Esophagus squamous epithelium (tissue), 5 donors: ENCODE results near the gene CTNNAL1. TPM values are rescaled to one million over a fixed set of nuclear protein-coding genes. Genes with fewer than 3 reads are reported as not detected.
A peak's percentile ranks its signal among the peaks of the same experiment; 100 is the strongest.

Experiments used
- DNase-seq: peaks from one replicate; lab custom pipeline; 2025; lab: John Stamatoyannopoulos, UW
- H3K27ac ChIP-seq, 4 donors: fragments of 200-600 bp; sonication (generic); one replicate each; pipeline ENCODE4 v1.5.1; 2016 to 2019; ENCODE audit warnings: mild to moderate bottlenecking in 1 of 4
- H3K27me3 ChIP-seq, 4 donors: fragments of 200-600 bp; sonication (generic); 1 replicate in 3 of 4; 2 replicates in 1 of 4; pipeline versions ENCODE4 v1.5.1 to v1.6.0; 2017 to 2021; ENCODE audit warnings: antibody characterized with exemption in 1 of 4
- H3K36me3 ChIP-seq, 3 donors: fragments of 200-600 bp; sonication (generic); one replicate each; pipeline ENCODE4 v1.5.1; 2016 to 2019
- H3K4me1 ChIP-seq, 3 donors: fragments of 200-600 bp; sonication (generic); one replicate each; pipeline ENCODE4 v1.5.1; 2017 to 2019
- H3K4me3 ChIP-seq, 4 donors: fragments of 200-600 bp; sonication (generic); 1 replicate in 3 of 4; 2 replicates in 1 of 4; pipeline ENCODE4 v1.5.1; 2016 to 2019; ENCODE audit warnings: mild to moderate bottlenecking in 2 of 4, moderate library complexity in 1 of 4
- H3K9me3 ChIP-seq, 3 donors: fragments of 200-600 bp; sonication (generic); one replicate each; pipeline ENCODE4 v1.5.1; 2016 to 2019
- CTCF ChIP-seq, 6 experiments: fragments of 450-650 bp in 4 of 6; fragments of 200-600 bp in 2 of 6; sonication (generic) in 2 of 6; IDR thresholded peaks; one replicate each; pipeline ENCODE4 v1.5.1; 2016 to 2019; ENCODE audit warnings: antibody characterized with exemption in 6 of 6, mild to moderate bottlenecking in 4 of 6, moderate library complexity in 4 of 6
- POLR2A ChIP-seq, 4 donors: fragments of 450-650 bp; IDR thresholded peaks; one replicate each; pipeline ENCODE4 v1.6.1; 2017; ENCODE audit warnings: antibody characterized with exemption in 4 of 4, mild to moderate bottlenecking in 4 of 4, moderate library complexity in 3 of 4
- WGBS, 2 donors: methylation state at CpG; one replicate each; pipeline ENCODE4 v1.1.5; 2018; 5-methylcytosine and 5-hydroxymethylcytosine counted together
- intact Hi-C: fragments of 100-400 bp; cut with DNase I; formaldehyde crosslinking; loops from one replicate; pipeline ENCODE4 v1.15.0; 2022
- total RNA-seq, 4 donors: library from RNA; depleted of rRNA; stranded (reverse); fragments of >200 nt; gene quantifications; one replicate each; pipeline ENCODE4 v1.1.0, GENCODE V29; 2016
- donor health status: DM: yes; HTN: yes; CAD: no.

Gene CTNNAL1
- total RNA-seq, 4 donors from 2014 or later, result 7.5 to 31.3 (median 15.7) TPM

DNA sequence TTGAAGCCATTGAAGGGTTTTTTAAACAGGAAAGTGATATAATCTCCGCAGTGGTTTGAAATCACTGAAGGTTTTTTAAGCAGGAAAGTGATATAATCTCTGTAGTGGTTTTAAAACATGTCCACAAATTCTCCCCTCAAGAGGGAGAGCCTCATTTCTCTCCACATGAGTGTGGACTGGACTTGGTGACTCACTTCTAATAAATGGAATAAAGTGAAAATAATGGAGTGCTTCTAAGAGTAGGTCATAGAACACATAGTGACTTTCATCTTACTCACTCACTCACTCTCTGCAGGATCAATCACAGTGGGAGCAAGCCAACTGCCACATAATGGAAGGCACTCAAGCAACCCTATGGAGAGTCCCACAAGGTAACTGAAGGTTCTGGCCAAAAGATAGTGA, 12.0 kb downstream of the CTNNAL1 start:
- WGBS, 2 donors, result 77 to 82% methylated on average over 1 of the region's 1 CpG
- no peak overlapping the region for H3K27ac ChIP-seq
- H3K9me3 ChIP-seq, result peaks cover 0 to 21% (median 19%) of the 10 kb centered on the region in 3 donors
- intact Hi-C loops, result no loop called here
- TF ChIP-seq CTCF (IDR thresholded peaks at IDR 0.05) (no peak), POLR2A (IDR thresholded peaks at IDR 0.05) (no peak)
- peaks cover 0 to 47% (median 0%) of the 10 kb centered on the region in 4 donors for H3K27me3 ChIP-seq
- H3K36me3 ChIP-seq, result peaks cover 0 to 9% (median 0%) of the 10 kb centered on the region in 3 donors
- H3K4me3 ChIP-seq, result no peak overlapping the region
- no peak for DNase-seq
- peaks cover 0 to 14% (median 3%) of the 10 kb centered on the region in 3 donors for H3K4me1 ChIP-seq

DNA sequence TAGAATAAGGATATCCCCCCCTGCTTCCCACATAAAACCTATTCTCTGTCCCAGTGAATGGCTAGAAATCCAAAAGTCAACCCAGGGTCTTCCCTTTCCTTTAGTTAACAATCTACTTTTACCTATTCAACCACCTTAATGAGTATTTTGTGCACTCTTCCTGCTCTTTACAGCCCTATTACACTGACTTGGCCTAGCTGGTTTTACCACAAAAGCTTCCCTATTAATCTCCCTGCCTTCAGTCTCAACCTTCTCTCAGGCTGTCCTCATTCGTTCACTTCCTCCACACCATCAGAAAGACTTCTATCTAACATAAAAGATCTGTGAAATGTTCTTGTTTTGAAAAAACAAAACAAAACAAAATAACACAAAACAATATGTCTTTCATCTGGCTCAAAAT, 16.2 kb downstream of the CTNNAL1 start:
- Histone ChIP-seq H3K4me1 (peaks cover 0 to 31% (median 3%) of the 10 kb centered on the region in 3 donors), H3K4me3 (no peak overlapping the region), H3K27me3 (peaks cover 0 to 12% (median 0%) of the 10 kb centered on the region in 4 donors), H3K36me3 (no peaks in the 10 kb centered on the region), H3K27ac (peak overlapping the region in 1 of 4 donors; percentile 20), H3K9me3 (peaks cover 0 to 2% (median 0%) of the 10 kb centered on the region in 3 donors)
- TF ChIP-seq POLR2A (IDR thresholded peaks at IDR 0.05), result no peak
- no peak for TF ChIP-seq CTCF (IDR thresholded peaks at IDR 0.05)
- no peak for DNase-seq
- intact Hi-C loops, result no loop called here
- 41 to 53% methylated on average over 1 of the region's 1 CpG for WGBS, 2 donors

- intact Hi-C loops, result no loop called here
- H3K4me3 ChIP-seq, result no peak overlapping the region
- no peaks in the 10 kb centered on the region for H3K36me3 ChIP-seq
- peaks cover 0 to 10% (median 0%) of the 10 kb centered on the region in 4 donors for H3K27me3 ChIP-seq
- H3K4me1 ChIP-seq, result peaks cover 0 to 31% (median 3%) of the 10 kb centered on the region in 3 donors
- 0 to 24% methylated on average over 1 of the region's 1 CpG for WGBS, 2 donors
- no peak for TF ChIP-seq POLR2A (IDR thresholded peaks at IDR 0.05)
- no peak for TF ChIP-seq CTCF (IDR thresholded peaks at IDR 0.05)
- DNase-seq, result no peak
- H3K9me3 ChIP-seq, result no peaks in the 10 kb centered on the region
- no peak overlapping the region for H3K27ac ChIP-seq
These were observed 16.7 kb downstream of the CTNNAL1 start for GRCh38 chr9:108996643-108997042.

DNA sequence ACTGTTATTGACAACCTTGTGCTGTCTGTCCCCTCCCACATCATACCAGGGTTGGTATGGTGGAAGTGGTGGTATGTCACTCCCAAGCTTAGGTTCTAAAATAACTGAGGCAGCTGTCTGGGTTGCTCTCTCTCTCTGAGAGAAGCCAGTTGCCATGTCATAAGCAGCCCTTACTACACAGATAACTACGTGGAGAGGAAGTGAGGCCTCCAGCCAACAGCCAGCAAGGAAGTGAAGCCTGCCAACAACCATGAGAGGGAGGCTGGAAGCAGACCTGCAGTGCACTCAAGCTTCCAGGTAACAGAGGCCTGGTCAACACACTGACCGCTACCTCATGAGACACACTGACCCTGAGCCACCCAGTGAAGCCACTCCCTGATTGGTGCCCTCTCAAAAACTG, 18.6 kb downstream of the CTNNAL1 start:
- intact Hi-C loops, result no loop called here
- Histone ChIP-seq H3K36me3 (peaks cover 0 to under 1% (median 0%) of the 10 kb centered on the region in 3 donors), H3K27me3 (peaks cover 0 to 10% (median 0%) of the 10 kb centered on the region in 4 donors), H3K4me1 (peaks cover 0 to 31% (median 3%) of the 10 kb centered on the region in 3 donors), H3K27ac (peak overlapping the region in 3 of 4 donors; percentile 12 to 43 (median 17)), H3K4me3 (no peak overlapping the region), H3K9me3 (no peaks in the 10 kb centered on the region)
- 50 to 71% methylated on average over 1 to 2 of the region's 2 CpGs for WGBS, 2 donors
- DNase-seq, result no peak
- TF ChIP-seq POLR2A (IDR thresholded peaks at IDR 0.05) (no peak), CTCF (IDR thresholded peaks at IDR 0.05) (no peak)

DNA sequence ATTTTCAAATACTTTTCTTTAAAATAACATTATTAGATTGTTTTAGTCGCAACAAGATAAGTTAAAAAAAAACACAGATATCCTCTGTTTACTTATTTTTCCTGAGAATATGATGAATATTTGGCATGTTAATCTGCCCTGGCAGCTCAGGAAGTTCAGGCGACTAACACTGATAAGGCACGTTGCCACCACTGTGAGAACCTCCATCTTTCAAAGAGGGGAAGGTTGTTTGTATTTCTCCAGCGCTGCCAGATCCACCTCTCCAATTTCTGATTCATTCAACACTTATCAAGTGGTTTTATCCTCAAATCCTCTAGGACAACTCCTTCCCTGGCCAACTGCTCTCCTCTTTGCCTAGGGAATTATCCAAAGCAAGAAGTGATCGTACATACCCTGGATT, 21.8 kb downstream of the CTNNAL1 start:
- intact Hi-C loops, result no loop called here
- DNase-seq, result no peak
- Histone ChIP-seq H3K27ac (no peak overlapping the region), H3K36me3 (peaks cover 0 to 17% (median 0%) of the 10 kb centered on the region in 3 donors), H3K4me3 (no peak overlapping the region), H3K27me3 (no peaks in the 10 kb centered on the region), H3K9me3 (no peaks in the 10 kb centered on the region), H3K4me1 (peaks cover 0 to 19% (median 0%) of the 10 kb centered on the region in 3 donors)
- 60 to 63% methylated on average over 5 of the region's 5 CpGs for WGBS, 2 donors
- no peak for TF ChIP-seq POLR2A (IDR thresholded peaks at IDR 0.05)
- no peak for TF ChIP-seq CTCF (IDR thresholded peaks at IDR 0.05)
